LNCAP (cell line): ENCODE data around the gene SLC5A12.

Experiments
- CTCF ChIP-seq: fragments of 450-650 bp; IDR thresholded peaks from 2 replicates; pipeline ENCODE4 v1.5.1; 2017; ENCODE audit warnings: mild to moderate bottlenecking

SLC5A12 gene, protein sequence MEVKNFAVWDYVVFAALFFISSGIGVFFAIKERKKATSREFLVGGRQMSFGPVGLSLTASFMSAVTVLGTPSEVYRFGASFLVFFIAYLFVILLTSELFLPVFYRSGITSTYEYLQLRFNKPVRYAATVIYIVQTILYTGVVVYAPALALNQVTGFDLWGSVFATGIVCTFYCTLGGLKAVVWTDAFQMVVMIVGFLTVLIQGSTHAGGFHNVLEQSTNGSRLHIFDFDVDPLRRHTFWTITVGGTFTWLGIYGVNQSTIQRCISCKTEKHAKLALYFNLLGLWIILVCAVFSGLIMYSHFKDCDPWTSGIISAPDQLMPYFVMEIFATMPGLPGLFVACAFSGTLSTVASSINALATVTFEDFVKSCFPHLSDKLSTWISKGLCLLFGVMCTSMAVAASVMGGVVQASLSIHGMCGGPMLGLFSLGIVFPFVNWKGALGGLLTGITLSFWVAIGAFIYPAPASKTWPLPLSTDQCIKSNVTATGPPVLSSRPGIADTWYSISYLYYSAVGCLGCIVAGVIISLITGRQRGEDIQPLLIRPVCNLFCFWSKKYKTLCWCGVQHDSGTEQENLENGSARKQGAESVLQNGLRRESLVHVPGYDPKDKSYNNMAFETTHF

DNA sequence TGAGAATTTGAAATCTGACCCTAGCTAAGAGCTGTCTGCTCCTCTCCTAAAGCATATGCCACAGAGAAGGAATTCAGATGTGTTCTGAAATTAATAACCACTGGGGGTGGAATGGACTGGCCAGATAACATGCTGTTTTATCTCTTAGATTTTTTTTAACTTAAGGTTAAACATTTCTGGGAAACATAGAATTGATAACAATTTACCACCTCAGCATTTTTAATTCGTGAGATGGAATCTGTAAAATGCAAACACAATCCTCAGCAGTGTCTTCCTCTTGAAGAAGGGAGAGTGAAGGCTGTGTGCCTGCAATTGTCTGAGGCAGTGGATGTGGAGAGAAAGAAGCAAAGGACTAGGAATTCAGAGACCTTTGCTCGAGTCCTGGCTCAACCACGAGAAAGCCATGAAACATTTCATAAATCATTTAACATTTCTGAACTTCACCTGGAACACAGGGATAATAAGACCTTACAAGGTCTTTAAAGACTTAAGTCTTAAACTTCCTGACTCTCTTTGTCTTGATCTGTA is at the start of gene SLC5A12:
Gene SLC5A12, minus strand, starts transcription at position 113 of the 528 bp plus-strand sequence. CDS start 346 bp downstream, outside the sequence.
- TF ChIP-seq CTCF, result no peak

DNA sequence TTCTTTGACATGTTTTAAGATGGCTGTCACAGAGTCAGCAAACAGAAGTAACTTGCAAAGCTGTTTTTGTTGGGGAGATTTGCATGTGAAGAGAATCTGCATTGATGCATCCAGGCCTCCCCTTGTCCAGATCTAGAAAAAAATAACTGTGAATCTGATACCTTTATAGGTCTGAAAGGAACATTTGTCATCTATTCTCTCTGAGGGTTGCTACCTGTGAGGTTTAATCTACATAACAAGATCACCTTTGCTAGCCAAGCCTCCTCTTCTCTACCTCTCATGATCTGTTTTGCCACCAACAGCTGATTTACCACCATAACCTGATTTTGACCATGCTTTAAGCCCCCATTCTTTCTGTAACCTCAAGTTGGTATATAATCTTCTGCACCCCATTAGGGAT is 47.2 kb upstream of the SLC5A12 start:
- TF ChIP-seq CTCF, result no peak

- no peak for TF ChIP-seq CTCF
These were observed 45.2 kb upstream of the SLC5A12 start for GRCh38 chr11:26767060-26767459.

- no peak for TF ChIP-seq CTCF
These were observed 43.5 kb upstream of the SLC5A12 start for GRCh38 chr11:26765323-26765722.

DNA sequence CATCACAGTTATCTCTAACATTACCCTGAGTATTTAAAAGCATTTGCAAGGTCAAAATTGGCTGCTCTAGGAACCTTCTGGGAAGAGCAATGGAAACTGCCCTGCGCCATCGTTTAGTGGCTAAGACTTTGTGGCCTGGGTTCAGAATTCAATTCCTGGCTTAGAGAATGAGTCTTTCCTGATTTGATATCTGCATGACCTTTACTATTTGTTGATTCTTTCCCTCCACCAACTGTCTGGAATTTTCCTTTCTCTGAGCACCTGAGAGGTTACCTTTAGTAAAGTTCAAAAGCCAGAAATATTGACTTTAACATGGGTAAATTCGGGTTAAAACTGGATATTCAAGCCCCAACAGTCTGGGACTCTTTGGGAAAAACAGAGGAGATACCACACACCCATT is 43.0 kb upstream of the SLC5A12 start:
- no peak for TF ChIP-seq CTCF

- no peak for TF ChIP-seq CTCF
These were observed 42.5 kb upstream of the SLC5A12 start for GRCh38 chr11:26764315-26764714.

DNA sequence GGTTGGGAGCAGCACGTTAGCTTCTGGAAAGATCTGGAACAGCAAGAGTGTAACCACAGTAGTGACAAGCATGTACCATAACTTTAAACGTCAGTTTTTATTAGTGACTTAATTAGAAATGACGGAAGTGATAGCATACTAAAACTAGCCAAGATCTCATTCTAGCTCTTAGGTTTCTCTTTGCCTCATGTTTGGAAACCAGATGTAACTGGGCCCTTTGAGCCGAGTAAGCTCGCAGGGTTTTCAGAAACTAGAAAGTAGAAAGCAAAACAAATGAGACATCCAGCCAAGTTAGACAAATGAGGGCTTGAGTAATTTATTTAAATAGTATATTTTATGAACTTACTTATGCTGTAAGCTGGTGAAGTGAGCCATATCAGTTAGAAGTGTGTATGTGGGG is 40.2 kb upstream of the SLC5A12 start:
- no peak for TF ChIP-seq CTCF
